ENCODE measurements around the gene LPXN. TPM values are rescaled to one million over a fixed set of nuclear protein-coding genes. Genes with fewer than 3 reads are reported as not detected.

Gene LPXN
- total and polyA plus RNA-seq, 10 of the 15 experiments (the other 5 are each of a cell fraction or from before 2014, with no cell fraction given) = 131 to 349 (median 201) TPM

DNA sequence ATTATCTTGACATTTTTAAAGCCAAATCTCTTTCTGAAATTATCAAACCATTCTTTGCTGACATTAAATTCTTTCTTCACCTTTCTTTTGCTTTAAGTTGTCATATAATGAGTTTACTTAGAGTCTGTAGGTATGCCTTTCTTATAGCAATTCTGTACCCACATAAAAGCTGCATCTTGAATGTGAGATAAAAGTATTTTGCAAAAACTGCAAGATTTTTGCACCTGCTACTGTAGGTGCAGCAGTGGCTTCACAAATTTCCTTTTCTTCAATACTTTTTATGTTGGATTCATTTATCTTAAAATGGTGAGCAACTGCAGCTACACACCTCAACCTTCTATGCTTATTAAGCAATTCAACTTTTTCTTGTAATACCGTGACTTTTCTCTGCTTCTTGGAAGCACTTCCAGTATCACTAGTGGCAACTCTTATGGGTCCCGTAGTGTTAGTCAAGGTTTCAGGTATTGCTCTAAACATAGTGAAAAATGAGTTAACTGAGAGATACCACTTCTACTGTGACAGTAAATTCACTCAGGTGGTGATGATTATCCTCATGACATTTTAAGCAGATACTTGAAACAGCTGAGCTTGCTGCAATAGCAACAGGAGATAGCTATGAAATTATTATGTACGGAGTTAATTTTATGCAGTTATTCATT, 22.0 kb upstream of the LPXN start (continued):
- TF ChIP-seq RUNX3 (IDR thresholded peaks at IDR 0.05; ENCODE audit: low read length) = no peak
- TF ChIP-seq SIX5 (IDR thresholded peaks at IDR 0.05; ENCODE audit: low read depth, low read length, severe bottlenecking) = no peak

DNA sequence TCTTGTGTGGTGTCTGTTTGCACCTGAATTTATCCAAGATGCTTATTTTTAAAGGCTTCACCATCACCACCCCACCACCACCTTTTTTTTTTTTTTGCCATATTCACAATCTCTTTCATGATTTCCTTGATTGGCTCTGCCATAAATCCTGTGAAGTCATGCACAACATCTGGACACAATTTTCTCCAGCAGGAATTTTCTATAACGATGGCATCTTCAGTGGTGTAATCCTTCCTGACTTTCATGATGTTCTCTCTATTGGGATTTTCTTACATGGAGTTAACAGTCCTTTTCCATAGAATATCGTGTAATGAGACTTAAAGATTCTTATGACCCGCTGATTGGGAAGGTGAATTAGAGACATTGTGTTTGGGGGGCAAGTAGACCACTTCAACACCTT, 21.0 kb upstream of the LPXN start:
- no peak overlapping the region for H3K4me2 ChIP-seq (ENCODE audit: control insufficient read depth, insufficient read depth)
- TF ChIP-seq, protein P1, sequence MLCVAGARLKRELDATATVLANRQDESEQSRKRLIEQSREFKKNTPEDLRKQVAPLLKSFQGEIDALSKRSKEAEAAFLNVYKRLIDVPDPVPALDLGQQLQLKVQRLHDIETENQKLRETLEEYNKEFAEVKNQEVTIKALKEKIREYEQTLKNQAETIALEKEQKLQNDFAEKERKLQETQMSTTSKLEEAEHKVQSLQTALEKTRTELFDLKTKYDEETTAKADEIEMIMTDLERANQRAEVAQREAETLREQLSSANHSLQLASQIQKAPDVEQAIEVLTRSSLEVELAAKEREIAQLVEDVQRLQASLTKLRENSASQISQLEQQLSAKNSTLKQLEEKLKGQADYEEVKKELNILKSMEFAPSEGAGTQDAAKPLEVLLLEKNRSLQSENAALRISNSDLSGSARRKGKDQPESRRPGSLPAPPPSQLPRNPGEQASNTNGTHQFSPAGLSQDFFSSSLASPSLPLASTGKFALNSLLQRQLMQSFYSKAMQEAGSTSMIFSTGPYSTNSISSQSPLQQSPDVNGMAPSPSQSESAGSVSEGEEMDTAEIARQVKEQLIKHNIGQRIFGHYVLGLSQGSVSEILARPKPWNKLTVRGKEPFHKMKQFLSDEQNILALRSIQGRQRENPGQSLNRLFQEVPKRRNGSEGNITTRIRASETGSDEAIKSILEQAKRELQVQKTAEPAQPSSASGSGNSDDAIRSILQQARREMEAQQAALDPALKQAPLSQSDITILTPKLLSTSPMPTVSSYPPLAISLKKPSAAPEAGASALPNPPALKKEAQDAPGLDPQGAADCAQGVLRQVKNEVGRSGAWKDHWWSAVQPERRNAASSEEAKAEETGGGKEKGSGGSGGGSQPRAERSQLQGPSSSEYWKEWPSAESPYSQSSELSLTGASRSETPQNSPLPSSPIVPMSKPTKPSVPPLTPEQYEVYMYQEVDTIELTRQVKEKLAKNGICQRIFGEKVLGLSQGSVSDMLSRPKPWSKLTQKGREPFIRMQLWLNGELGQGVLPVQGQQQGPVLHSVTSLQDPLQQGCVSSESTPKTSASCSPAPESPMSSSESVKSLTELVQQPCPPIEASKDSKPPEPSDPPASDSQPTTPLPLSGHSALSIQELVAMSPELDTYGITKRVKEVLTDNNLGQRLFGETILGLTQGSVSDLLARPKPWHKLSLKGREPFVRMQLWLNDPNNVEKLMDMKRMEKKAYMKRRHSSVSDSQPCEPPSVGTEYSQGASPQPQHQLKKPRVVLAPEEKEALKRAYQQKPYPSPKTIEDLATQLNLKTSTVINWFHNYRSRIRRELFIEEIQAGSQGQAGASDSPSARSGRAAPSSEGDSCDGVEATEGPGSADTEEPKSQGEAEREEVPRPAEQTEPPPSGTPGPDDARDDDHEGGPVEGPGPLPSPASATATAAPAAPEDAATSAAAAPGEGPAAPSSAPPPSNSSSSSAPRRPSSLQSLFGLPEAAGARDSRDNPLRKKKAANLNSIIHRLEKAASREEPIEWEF (IDR thresholded peaks at IDR 0.05; ENCODE audit: insufficient replicate concordance, low read depth, low read length) = no peak
- no peak for TF ChIP-seq ESRRA (IDR thresholded peaks at IDR 0.05; ENCODE audit: low read length)
- BruUV-seq (replicated peaks) = no TSS peak
- H3K4me3 ChIP-seq = no peak overlapping the region
- H3K27me3 ChIP-seq (replicated peaks in 1 of 2; ENCODE audit: control insufficient read depth in 2 of 2, insufficient read depth in 2 of 2, low read length in 1 of 2) = no peaks in the 10 kb centered on the region
- no peak overlapping the region for H3K27ac ChIP-seq (ENCODE audit: control insufficient read depth, insufficient read depth)
- SMC1A ChIA-PET (ENCODE audit: uncharacterized antibody, unreplicated experiment) = interaction anchor here (0.6 to 3.6 kb wide), 4 partner anchors 10 to 33 kb away, joined by 3 to 15 read pairs (median 3); no protein-coding TSS in a partner anchor
- WGBS (ENCODE audit: insufficient coverage, insufficient replicate concordance, low lambda C conversion rate, missing lambda C conversion rate) = 95% methylated on average over 3 of the region's 3 CpGs
- DNase-seq (ENCODE audit: low read depth, low spot score) (no peak), FAIRE-seq (no peak), ATAC-seq (no peak)
- H2AFZ ChIP-seq (ENCODE audit: control insufficient read depth, low read depth, low read length) = no peak overlapping the region
- H4K20me1 ChIP-seq (ENCODE audit: control insufficient read depth, insufficient read depth) = no peaks in the 10 kb centered on the region
- POLR2A ChIA-PET = interaction anchor here (0.8 kb wide), 2 partner anchors 8 to 9 kb away, joined by 3 to 4 read pairs; no protein-coding TSS in a partner anchor
- H3K79me2 ChIP-seq (ENCODE audit: control insufficient read depth, insufficient read depth, low read length) = peaks cover 84% of the 10 kb centered on the region
- intact Hi-C loops (cut with micrococcal nuclease; ENCODE audit: unreplicated experiment) (no loop called here), in situ Hi-C loops (cut with MboI) (loop anchor here (25.0 kb wide), 2 partner anchors 1066 to 1259 kb away; partner anchors contain the start of genes P2RX3, PATL1 and SSRP1)
- no peaks in the 10 kb centered on the region for H3K9me3 ChIP-seq (replicated peaks; ENCODE audit: control insufficient read depth, insufficient read depth, low read length)
- CTCF ChIA-PET = interaction anchor here (1.2 kb wide), 2 partner anchors 10 to 33 kb away, joined by 4 to 7 read pairs; no protein-coding TSS in a partner anchor
- H3K36me3 ChIP-seq (ENCODE audit: control insufficient read depth in 2 of 2, insufficient read depth in 2 of 2, low read length in 1 of 2) = peaks cover 2 to 4% of the 10 kb centered on the region in 2 experiments
- no peak overlapping the region for H3K9ac ChIP-seq (ENCODE audit: control insufficient read depth, insufficient read depth, low read length)
- H3K4me1 ChIP-seq (ENCODE audit: control insufficient read depth, insufficient read depth, low read length) = peaks cover 5% of the 10 kb centered on the region
- RAD21 ChIA-PET (ENCODE audit: unreplicated experiment) = interaction anchor here (1.0 kb wide), 1 partner anchor 33 kb away, joined by 3 read pairs; no protein-coding TSS in a partner anchor

All from GM12878 (cell line).